Panc1 (cell line): ENCODE results near the gene KRTAP5-11. TPM values are rescaled to one million over a fixed set of nuclear protein-coding genes. Genes with fewer than 3 reads are reported as not detected.
"Not testable (repeated sequence)": the region's sequence is repeated elsewhere in the genome, so short reads cannot be mapped to it uniquely, and the experiment has no call there.

Experiments used
- ATAC-seq: fragments of 200-7000 bp; cut with Tn5 transposase; 2 replicates; pipeline ENCODE4 v1.9.1; 2020; ENCODE audit warnings: mild to moderate bottlenecking, moderate library complexity
- BruUV-seq: library from RNA; stranded (reverse); fragments of 400-500 nt; replicated peaks from 2 replicates; lab custom pipeline; 2021; lab: Mats Ljungman, UMichigan
- CTCF ChIA-PET: fragments of 300-600 bp; sonication (Branson Sonifier 250); formaldehyde crosslinking; loops from one replicate; lab custom pipeline; 2022; ENCODE audit warnings: antibody characterized with exemption; lab: Charles Lee
- POLR2A ChIA-PET: fragments of 300-600 bp; sonication (Branson Sonifier 250); formaldehyde crosslinking; loops from one replicate; lab custom pipeline; 2022; ENCODE audit warnings: antibody characterized with exemption; lab: Charles Lee
- DNase-seq: peaks from one replicate; pipeline ENCODE4 v3.0.0-alpha.2; 2010; ENCODE audit warnings: low read depth, low spot score
- H3K27ac ChIP-seq: 2 replicates; pipeline ENCODE4 v1.5.1; 2011; ENCODE audit warnings: mild to moderate bottlenecking, low read length, inconsistent platforms
- H3K27me3 ChIP-seq: fragments of 200-500 bp; sonication (Bioruptor generic); 2 replicates; pipeline ENCODE4 v1.6.0; 2014; ENCODE audit warnings: low read length, inconsistent platforms; ENCODE audit not compliant: control insufficient read depth, insufficient read depth
- H3K36me3 ChIP-seq: fragments of 200-500 bp; sonication (Bioruptor generic); 2 replicates; pipeline ENCODE4 v1.5.1; 2014; ENCODE audit warnings: inconsistent platforms, mild to moderate bottlenecking, low read length, moderate library complexity; ENCODE audit not compliant: control insufficient read depth, insufficient read depth
- H3K4me1 ChIP-seq: 2 replicates; pipeline ENCODE4 v1.5.1; 2011; ENCODE audit warnings: inconsistent platforms, mild to moderate bottlenecking, low read length, moderate library complexity; ENCODE audit not compliant: control insufficient read depth, insufficient read depth
- H3K4me3 ChIP-seq, 2 experiments: 2 replicates each; pipeline ENCODE4 v1.5.1; 2011 to 2012; ENCODE audit warnings: low read depth in 2 of 2, low read length in 2 of 2, mild to moderate bottlenecking in 2 of 2, inconsistent platforms in 1 of 2, moderate library complexity in 1 of 2
- H3K9me3 ChIP-seq: fragments of 200-500 bp; sonication (Bioruptor generic); 2 replicates; pipeline ENCODE4 v1.5.1; 2014; ENCODE audit warnings: low read depth, mild to moderate bottlenecking, inconsistent platforms, low read length, moderate library complexity; ENCODE audit not compliant: control insufficient read depth, insufficient read depth
- POLR2AphosphoS5 ChIP-seq: IDR thresholded peaks from 2 replicates; pipeline ENCODE4 v1.6.1; 2012; ENCODE audit warnings: mild to moderate bottlenecking, low read depth, low read length, moderate library complexity
- SIN3A ChIP-seq: IDR thresholded peaks from 2 replicates; pipeline ENCODE4 v1.6.1; 2012; ENCODE audit warnings: low read depth, mild to moderate bottlenecking, low read length, moderate library complexity, borderline replicate concordance; ENCODE audit not compliant: insufficient read depth
- TCF7L2 ChIP-seq: IDR thresholded peaks from 2 replicates; pipeline ENCODE4 v1.6.1; 2011; ENCODE audit warnings: mild to moderate bottlenecking, low read depth, low read length, inconsistent platforms
- in situ Hi-C: cut with HindIII; loops from 2 replicates; pipeline ENCODE4 v1.10.0; 2016; ENCODE audit warnings: low sequenced_read_pairs, low pct_unique_long_range_greater_than_20kb
- intact Hi-C: fragments of 100-400 bp; cut with micrococcal nuclease; formaldehyde crosslinking; loops from one replicate; pipeline ENCODE4 v1.10.0; 2022; ENCODE audit not compliant: unreplicated experiment
- total RNA-seq: library from RNA; stranded (reverse); gene quantifications from one replicate; pipeline ENCODE4 v1.2.1, GENCODE V29; 2021; ENCODE audit not compliant: unreplicated experiment
- TF ChIP-seq, protein P1 (sequence below), 2 experiments: IDR thresholded peaks; 2 replicates each; pipeline ENCODE4 v1.6.1; 2011 to 2012; ENCODE audit warnings: low read depth in 2 of 2, control low read depth in 1 of 2, low read length in 1 of 2, mild to moderate bottlenecking in 1 of 2, moderate library complexity in 1 of 2; ENCODE audit not compliant: insufficient read depth in 1 of 2
- TF ChIP-seq, protein P2 (sequence below): fragments of 450-650 bp; IDR thresholded peaks from 2 replicates; pipeline ENCODE4 v1.5.1; 2017; ENCODE audit warnings: mild to moderate bottlenecking

The KRTAP5-11 gene
- total RNA-seq, 1 experiment from 2014 or later, result not detected

DNA sequence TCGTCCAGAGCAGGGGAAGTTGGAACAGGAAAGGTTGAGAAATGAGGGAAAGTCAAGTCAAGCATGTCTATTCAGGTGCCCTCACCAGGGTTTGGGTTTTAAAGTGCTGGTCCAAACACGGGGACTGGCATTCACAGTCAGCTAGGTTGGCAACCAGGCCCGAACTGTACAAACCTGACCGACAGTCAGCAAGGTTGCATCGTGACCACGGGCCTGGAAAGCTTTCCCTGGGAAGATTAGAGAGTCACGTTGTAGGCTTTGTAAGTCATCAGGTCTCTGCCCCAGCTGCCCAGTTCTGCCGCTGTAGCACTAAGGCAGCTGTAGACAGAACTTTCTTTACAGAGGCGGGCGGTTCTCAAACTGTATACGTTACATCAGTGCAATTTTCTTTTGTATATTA lies 9.9 kb downstream of the KRTAP5-11 start:
- Histone ChIP-seq H3K27me3 (peaks cover 8% of the 10 kb centered on the region; the same call in 1 of the 2 replicates), H3K4me3 (no peak overlapping the region), H3K4me1 (peaks cover 2% of the 10 kb centered on the region; the same call in 1 of the 2 replicates), H3K9me3 (no peaks in the 10 kb centered on the region), H3K27ac (no peak overlapping the region), H3K36me3 (no peaks in the 10 kb centered on the region)
- BruUV-seq, result no TSS peak
- DNase-seq (no peak), ATAC-seq (no peak)
- in situ Hi-C loops, result no loop called here
- ChIA-PET POLR2A (no interaction called here), CTCF (interaction anchor here (0.7 kb wide), 1 partner anchor 491 kb away, joined by 4 read pairs; no protein-coding TSS in a partner anchor)
- TF ChIP-seq SIN3A (no peak), TCF7L2 (no peak), POLR2AphosphoS5 (no peak)
- TF ChIP-seq, protein P1, sequence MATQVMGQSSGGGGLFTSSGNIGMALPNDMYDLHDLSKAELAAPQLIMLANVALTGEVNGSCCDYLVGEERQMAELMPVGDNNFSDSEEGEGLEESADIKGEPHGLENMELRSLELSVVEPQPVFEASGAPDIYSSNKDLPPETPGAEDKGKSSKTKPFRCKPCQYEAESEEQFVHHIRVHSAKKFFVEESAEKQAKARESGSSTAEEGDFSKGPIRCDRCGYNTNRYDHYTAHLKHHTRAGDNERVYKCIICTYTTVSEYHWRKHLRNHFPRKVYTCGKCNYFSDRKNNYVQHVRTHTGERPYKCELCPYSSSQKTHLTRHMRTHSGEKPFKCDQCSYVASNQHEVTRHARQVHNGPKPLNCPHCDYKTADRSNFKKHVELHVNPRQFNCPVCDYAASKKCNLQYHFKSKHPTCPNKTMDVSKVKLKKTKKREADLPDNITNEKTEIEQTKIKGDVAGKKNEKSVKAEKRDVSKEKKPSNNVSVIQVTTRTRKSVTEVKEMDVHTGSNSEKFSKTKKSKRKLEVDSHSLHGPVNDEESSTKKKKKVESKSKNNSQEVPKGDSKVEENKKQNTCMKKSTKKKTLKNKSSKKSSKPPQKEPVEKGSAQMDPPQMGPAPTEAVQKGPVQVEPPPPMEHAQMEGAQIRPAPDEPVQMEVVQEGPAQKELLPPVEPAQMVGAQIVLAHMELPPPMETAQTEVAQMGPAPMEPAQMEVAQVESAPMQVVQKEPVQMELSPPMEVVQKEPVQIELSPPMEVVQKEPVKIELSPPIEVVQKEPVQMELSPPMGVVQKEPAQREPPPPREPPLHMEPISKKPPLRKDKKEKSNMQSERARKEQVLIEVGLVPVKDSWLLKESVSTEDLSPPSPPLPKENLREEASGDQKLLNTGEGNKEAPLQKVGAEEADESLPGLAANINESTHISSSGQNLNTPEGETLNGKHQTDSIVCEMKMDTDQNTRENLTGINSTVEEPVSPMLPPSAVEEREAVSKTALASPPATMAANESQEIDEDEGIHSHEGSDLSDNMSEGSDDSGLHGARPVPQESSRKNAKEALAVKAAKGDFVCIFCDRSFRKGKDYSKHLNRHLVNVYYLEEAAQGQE (IDR thresholded peaks at IDR 0.05; ENCODE audit: insufficient read depth in 1 of 2, low read depth in 2 of 2, low read length in 1 of 2), result no peak
- TF ChIP-seq, protein P2, sequence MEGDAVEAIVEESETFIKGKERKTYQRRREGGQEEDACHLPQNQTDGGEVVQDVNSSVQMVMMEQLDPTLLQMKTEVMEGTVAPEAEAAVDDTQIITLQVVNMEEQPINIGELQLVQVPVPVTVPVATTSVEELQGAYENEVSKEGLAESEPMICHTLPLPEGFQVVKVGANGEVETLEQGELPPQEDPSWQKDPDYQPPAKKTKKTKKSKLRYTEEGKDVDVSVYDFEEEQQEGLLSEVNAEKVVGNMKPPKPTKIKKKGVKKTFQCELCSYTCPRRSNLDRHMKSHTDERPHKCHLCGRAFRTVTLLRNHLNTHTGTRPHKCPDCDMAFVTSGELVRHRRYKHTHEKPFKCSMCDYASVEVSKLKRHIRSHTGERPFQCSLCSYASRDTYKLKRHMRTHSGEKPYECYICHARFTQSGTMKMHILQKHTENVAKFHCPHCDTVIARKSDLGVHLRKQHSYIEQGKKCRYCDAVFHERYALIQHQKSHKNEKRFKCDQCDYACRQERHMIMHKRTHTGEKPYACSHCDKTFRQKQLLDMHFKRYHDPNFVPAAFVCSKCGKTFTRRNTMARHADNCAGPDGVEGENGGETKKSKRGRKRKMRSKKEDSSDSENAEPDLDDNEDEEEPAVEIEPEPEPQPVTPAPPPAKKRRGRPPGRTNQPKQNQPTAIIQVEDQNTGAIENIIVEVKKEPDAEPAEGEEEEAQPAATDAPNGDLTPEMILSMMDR, result no peak
- intact Hi-C loops, result no loop called here

DNA sequence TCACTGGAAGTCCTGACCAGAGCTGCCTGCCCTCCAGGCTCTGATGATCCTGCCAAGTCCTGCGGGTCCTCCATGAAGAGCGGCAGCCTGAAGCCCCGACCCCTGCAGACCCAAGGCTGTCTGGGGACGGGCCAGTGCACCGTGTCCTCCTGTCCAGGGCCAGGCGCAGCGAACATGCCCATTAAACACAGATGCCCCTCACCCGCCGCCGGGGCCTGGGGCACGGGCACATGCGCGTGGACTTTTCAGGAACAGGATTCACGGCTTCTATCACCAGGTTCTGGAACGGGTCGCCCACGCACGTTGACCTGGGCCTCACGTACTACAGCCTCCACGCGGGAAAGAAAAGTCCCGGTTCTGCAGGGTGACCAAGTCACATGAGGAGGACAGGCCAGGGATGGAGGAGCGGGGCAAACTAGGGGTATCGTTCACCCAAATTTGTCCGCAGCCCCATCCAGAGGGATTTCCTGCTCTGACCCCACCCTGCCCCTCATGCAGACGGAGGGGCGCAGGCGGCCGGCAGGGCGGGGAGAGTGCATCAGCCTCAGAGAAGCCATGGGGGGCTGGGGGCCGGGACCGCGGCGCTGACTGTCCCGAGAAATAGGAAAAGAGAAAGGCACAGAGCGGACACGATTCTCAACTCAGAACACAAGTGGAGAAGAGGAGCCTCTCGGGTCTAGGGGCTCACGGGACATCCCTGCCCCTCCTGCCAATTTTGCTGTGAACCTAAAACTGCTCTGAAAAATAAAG lies 11.4 kb downstream of the KRTAP5-11 start:
- H3K27ac ChIP-seq, H3K4me1 ChIP-seq, POLR2A ChIA-PET, H3K9me3 ChIP-seq, in situ Hi-C loops, CTCF ChIA-PET, ATAC-seq, BruUV-seq, H3K27me3 ChIP-seq, intact Hi-C loops, H3K4me3 ChIP-seq, H3K36me3 ChIP-seq, DNase-seq: not testable (repeated sequence)
